Peyer's patch (tissue), 4 donors: Measurements from ENCODE around the gene KIFC3.

Source experiments
- POLR2A ChIP-seq, 2 donors: fragments of 450-650 bp; IDR thresholded peaks; one replicate each; pipeline ENCODE4 v1.5.1; 2017; ENCODE audit warnings: antibody characterized with exemption in 2 of 2, mild to moderate bottlenecking in 2 of 2, moderate library complexity in 2 of 2
- TF ChIP-seq, protein P1 (sequence below), 6 experiments: fragments of 450-650 bp in 4 of 6; fragments of 200-600 bp in 2 of 6; sonication (generic) in 1 of 6; IDR thresholded peaks; one replicate each; pipeline ENCODE4 v1.5.1; 2017 to 2019; ENCODE audit warnings: antibody characterized with exemption in 6 of 6, mild to moderate bottlenecking in 3 of 6, moderate library complexity in 1 of 6

DNA sequence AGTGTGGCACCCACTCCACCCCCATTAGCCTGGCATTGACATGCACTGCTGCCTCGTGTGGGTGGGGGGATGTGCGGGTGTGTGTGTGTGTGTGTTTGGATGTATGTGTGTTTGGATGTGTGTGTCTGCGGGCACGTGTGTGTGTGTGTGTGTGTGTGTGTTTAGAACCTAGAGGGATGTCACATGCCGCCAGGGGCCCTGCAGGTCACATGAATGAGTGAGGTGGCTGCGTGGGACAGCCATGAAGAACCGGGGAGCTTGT lies 57.7 kb downstream of the KIFC3 start:
- TF ChIP-seq, protein P1, sequence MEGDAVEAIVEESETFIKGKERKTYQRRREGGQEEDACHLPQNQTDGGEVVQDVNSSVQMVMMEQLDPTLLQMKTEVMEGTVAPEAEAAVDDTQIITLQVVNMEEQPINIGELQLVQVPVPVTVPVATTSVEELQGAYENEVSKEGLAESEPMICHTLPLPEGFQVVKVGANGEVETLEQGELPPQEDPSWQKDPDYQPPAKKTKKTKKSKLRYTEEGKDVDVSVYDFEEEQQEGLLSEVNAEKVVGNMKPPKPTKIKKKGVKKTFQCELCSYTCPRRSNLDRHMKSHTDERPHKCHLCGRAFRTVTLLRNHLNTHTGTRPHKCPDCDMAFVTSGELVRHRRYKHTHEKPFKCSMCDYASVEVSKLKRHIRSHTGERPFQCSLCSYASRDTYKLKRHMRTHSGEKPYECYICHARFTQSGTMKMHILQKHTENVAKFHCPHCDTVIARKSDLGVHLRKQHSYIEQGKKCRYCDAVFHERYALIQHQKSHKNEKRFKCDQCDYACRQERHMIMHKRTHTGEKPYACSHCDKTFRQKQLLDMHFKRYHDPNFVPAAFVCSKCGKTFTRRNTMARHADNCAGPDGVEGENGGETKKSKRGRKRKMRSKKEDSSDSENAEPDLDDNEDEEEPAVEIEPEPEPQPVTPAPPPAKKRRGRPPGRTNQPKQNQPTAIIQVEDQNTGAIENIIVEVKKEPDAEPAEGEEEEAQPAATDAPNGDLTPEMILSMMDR (IDR thresholded peaks at IDR 0.05), result no peak
- TF ChIP-seq POLR2A (IDR thresholded peaks at IDR 0.05), result no peak
